C4-2B (cell line): ENCODE results near the gene PPA2.

Experiments used
- ZFX ChIP-seq: fragments of 450-650 bp; IDR thresholded peaks from 2 replicates; pipeline ENCODE4 v1.6.1; 2017
- TF ChIP-seq, protein P1 (sequence below): fragments of 450-650 bp; conservative IDR thresholded peaks from 2 replicates; pipeline ENCODE4 v1.5.1; 2017; ENCODE audit warnings: mild to moderate bottlenecking

DNA sequence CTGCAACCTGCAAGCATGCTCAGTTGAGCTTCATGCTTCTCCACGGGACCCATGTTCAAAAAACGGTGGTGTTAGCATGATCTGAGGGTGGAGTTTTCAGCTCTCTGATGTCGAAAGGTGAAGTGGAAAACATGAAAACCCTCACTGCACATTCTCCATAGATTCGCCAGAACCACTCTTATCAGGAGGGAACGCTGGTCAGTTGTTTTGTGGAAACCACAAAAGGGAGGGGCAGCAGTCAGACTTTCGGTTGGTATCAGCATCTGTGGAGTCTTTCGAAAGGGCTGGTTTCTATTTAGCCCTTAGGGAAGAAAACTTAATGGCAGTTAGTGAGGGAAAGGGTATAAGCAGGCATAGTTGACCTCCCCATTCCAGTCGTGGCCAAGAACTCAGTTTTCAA is 12.6 kb downstream of the PPA2 start:
- TF ChIP-seq, protein P1, sequence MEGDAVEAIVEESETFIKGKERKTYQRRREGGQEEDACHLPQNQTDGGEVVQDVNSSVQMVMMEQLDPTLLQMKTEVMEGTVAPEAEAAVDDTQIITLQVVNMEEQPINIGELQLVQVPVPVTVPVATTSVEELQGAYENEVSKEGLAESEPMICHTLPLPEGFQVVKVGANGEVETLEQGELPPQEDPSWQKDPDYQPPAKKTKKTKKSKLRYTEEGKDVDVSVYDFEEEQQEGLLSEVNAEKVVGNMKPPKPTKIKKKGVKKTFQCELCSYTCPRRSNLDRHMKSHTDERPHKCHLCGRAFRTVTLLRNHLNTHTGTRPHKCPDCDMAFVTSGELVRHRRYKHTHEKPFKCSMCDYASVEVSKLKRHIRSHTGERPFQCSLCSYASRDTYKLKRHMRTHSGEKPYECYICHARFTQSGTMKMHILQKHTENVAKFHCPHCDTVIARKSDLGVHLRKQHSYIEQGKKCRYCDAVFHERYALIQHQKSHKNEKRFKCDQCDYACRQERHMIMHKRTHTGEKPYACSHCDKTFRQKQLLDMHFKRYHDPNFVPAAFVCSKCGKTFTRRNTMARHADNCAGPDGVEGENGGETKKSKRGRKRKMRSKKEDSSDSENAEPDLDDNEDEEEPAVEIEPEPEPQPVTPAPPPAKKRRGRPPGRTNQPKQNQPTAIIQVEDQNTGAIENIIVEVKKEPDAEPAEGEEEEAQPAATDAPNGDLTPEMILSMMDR: no peak
- no peak for TF ChIP-seq ZFX
